ENCODE measurements around the gene PRDM15.

Gene PRDM15

GRCh38 chr21:41879190-41879998, at the start of gene PRDM15:
Gene PRDM15, minus strand, starts transcription at chr21:41879344. Its CDS starts 18,981 bp downstream, at chr21:41860363.
- peak; percentile 97 for DNase-seq

DNA sequence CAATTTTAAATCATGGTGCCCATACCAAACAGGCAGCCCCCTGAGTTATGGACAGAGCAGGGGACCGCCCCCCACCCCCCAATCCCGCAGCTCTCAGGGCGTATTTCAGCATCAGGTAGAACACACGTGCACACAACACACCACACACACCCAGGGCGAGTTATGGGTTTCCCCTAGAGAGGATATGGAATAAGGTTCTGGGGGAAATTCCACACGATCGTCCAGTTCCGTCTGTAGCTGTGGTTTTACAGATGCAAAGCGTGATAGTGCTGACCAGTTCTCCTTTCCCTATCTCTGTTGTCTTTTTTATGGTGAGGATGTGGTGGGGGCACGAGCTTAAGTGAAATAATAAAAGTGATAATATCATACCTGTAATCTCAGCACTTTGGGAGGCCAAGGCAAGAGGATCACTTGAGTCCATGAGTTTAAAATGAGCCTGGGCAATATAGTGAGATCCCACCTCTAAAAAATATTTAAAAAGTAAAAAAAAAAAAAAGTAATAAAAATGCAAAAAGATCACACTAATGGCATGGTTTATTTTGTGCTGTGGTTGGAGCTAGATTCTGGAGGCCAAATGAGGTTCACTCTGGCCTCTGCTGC, 49.6 kb upstream of the PRDM15 start:
- DNase-seq: no peak

GRCh38 chr21:41927727-41928409, 48.7 kb upstream of the PRDM15 start:
- no peak for DNase-seq

- DNase-seq: no peak
These were observed 47.6 kb upstream of the PRDM15 start for GRCh38 chr21:41926807-41927171.

- peak; percentile 73 for DNase-seq
These were observed 47.1 kb upstream of the PRDM15 start for GRCh38 chr21:41926117-41926806.

GRCh38 chr21:41925767-41926116, 46.6 kb upstream of the PRDM15 start:
- no peak for DNase-seq

- DNase-seq: no peak
These were observed 45.2 kb upstream of the PRDM15 start for GRCh38 chr21:41924368-41924754.

GRCh38 chr21:41923631-41924367, 44.7 kb upstream of the PRDM15 start:
- no peak for DNase-seq

GRCh38 chr21:41923186-41923585, 44.0 kb upstream of the PRDM15 start:
- DNase-seq: no peak

DNA sequence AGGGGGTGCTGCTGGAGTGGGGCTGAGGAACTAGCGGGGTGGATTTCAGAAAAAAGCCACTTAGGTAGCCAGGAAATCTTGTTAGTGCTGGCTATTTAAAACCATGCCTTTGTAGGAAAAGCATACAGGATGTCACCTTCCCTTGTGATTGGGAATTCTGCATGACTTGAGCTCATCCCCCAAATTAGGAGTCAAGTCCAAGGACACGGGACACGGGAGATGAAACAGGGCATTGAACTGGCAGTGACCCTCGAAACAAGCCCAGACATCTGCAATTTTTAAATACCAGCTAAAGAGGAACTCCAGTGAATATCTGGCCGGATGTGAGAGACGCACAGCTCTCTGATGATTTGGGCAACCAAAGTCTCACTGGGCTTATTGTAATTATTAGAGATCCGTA, 41.9 kb upstream of the PRDM15 start:
- DNase-seq: no peak

DNA sequence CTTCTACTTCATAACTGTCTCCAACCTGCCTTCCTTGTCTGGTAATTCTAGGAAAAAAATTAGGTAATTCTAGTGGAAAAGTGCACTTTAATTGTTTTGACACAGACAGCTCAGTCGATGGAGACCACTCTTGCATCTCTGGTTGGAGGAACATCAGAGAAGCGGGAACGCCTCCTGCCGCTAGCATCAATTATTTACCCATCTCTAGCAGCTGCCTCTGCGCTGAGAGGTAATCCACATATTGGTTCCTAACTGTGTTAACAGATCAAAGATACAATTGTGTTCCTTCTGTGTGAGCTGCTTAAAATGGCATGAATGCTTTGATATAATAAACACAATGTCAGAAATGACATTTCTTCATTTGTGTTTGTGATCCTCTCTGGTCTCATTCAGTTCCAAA, 41.3 kb upstream of the PRDM15 start:
- DNase-seq: no peak

DNA sequence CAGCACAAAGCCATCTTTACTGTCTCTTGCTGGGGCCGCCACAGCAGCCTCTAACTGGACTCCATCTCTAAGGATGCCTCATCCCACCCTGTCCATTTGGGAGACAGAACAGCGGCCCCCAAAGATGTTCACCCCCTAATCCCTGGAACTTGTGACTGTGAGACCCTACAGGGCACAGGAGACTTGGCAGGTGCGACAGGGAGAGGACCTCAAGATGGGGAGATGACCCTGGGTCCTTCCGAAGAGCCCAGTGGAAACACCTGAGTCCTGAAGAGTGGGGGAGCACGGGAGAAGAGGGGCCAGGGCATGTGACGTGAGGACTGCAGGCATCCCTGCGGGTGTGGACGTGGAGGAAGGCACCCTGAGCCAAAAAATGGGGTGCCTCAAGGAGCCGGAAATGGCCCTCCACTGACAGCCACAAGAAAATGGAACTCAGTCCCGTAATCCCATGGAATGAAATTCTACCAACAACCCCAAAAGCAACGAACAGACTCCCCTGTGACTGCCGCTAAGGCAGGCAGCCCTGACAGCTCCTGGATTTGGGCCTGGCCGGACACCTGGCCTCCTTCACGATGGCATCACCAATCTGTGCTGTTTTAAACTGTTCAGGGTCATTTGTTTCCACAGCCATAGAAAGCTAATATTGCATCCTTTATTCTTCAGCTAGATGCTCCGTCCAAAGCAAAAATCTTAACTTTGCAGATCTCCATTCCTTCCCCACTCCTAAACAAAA, 40.7 kb upstream of the PRDM15 start:
- no peak for DNase-seq

DNA sequence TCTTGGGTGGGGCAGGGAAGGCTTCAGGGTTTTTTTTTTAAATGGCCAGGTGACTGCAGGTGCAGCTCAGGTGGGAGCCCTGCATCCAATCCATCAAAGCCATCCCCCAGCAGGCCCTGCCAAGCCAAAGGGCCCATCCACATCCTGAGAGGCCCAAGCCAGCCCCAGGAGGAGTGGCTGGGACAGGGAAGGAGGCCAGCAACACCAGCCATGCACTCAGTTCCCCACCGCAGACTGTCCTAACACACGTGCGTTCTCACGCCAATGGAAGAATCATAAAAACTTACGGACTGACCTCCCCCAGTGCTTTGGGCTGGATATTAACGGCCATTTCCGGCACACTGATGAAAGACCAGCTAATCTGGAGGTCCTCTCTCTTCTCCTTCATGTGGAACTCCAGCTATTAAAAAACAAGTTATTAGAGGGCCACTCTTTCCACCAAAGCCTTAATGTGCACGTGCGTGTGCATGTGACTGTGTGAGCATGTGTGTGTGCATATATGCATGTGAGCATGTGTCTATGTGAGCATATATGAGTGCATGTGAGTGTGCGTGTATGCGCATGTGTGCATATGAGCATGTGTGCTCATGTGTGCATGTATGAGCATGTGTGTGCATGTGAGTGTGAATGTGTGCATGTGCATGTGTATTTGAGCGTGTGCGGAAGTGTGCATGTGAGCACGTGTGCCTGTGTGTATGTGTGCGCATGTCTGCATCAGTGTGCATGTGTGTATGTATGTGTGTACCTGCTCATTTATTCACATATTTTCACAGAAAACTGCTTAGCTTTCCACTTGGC, 39.6 kb upstream of the PRDM15 start:
- no peak for DNase-seq

DNA sequence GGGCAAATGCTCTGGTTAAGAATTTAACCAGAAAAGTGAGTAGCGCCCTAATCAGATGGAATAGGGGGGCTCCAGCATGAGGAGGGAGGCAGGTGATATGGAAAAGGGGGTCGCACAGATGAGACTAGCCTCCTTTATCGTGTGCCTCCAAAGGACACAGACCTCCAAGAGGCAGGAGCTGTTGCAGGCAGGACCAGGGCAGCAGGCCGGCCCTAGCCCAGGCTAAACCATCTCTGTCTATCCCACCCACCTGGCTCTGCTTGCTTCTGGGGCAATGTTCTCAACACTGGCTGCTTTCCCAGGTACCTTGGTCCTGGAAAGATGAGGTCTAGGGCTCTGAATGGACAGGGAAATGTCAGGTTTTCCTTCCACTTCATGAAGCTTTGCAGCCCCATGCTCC, 38.4 kb upstream of the PRDM15 start:
- no peak for DNase-seq

- DNase-seq: no peak
These were observed 37.8 kb upstream of the PRDM15 start for GRCh38 chr21:41916888-41917433.

DNA sequence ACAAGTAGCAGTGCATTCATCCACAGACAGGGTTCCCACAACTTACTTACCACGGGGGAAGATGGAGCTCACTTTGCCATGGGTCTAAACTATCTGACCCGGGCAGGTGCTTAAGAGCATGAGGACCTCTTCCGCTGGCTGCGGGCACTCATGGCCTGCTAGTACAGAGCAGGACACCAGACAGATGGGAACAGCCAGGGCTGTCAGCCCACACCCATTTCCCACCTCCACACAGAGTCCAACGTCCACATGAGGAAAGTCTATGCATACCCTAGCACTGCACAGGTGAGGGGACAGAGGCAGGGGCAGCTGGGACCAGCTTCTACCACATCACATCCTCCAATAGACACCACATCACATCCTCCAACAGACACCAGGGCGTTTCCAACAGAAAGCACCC, 35.8 kb upstream of the PRDM15 start:
- no peak for DNase-seq

DNA sequence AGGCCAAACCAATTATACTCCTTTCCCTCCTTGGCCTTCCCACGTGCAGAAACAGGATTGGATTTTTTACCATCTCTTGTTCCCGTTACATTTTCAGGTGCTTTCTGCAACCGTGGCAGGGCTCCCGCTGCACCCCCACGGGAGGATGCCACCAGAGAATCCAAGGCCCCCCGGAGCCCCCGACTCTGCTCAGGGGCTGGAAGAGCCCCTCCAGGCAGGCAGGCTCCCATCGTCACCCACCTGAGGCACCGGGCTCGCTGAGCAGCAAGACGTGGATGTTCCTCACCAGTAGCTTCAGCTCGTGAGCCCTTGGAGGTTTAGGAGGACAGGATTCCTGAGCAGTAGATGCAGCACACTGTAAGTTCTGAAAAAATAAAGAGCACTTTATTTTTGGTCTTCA, 35.2 kb upstream of the PRDM15 start:
- no peak for DNase-seq

- no peak for DNase-seq
These were observed 34.1 kb upstream of the PRDM15 start for GRCh38 chr21:41913230-41913629.

- no peak for DNase-seq
These were observed 29.7 kb upstream of the PRDM15 start for GRCh38 chr21:41908829-41909228.

DNA sequence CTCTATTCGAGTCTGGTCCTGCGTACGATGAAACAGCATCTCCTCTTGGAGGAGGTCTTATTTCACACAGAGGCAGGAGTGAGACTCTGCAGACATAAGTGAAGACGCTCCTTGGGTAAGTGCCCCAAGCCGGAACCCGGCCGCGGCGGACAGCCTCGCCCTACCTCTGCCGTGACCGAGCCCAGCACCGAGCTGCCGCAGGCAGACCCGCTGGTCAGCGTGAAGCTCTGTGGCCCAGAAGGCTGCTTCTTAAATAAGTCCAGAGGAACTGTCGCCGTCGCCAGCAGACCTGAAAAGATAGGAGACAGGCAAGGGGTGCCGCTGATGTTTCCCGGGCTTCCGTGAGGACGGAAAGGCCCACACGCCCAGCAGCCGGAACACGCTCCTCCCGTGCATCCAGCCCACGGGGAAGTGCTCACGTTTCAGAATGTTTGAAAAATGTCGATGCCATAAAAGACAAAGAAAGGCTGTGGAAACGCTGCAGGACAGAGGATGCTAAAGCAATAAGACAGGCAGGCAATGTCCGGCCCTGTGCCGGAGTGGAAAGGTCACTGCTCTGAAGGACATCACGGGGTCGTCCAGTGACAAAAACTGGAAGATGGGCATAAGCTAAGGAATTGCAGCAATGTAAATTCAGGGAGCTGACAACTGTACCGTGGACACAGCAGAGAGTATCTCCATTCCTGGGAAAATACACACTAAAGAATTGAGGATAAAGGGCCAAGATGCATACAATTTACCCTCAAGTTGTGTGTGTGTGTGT, 28.5 kb upstream of the PRDM15 start:
- no peak for DNase-seq

Data from activated CD8-positive, alpha-beta memory T cell treated with anti-CD3 and anti-CD28 coated beads for 24 hours (primary cell).